GM12878 (cell line): ENCODE data around the gene KLF17. TPM values are rescaled to one million over a fixed set of nuclear protein-coding genes. Genes with fewer than 3 reads are reported as not detected.

ENCODE experiments used
- ATAC-seq: fragments of 200-7000 bp; cut with Tn5 transposase; 3 replicates; pipeline ENCODE4 v1.9.1; 2020; ENCODE audit warnings: mild to moderate bottlenecking, moderate library complexity
- Bru-seq: library from RNA; stranded (reverse); fragments of 400-500 nt; gene quantifications from one replicate; lab custom pipeline; 2021; lab: Mats Ljungman, UMichigan
- BruChase-seq, 2 experiments: library from RNA; stranded (reverse); fragments of 400-500 nt; gene quantifications; one replicate each; lab custom pipeline; 2021; lab: Mats Ljungman, UMichigan
- BruUV-seq: library from RNA; stranded (reverse); fragments of 400-500 nt; replicated peaks from 2 replicates; lab custom pipeline; 2021; lab: Mats Ljungman, UMichigan
- CTCF ChIA-PET: fragments of 300-600 bp; sonication (Branson Sonifier 250); formaldehyde crosslinking; extraction: SDS; loops from one replicate; lab custom pipeline; 2021; ENCODE audit warnings: inconsistent platforms; lab: Yijun Ruan, JAX
- POLR2A ChIA-PET: fragments of 350-600 bp; formaldehyde crosslinking; extraction: SDS; loops from one replicate; lab custom pipeline; 2021; ENCODE audit warnings: inconsistent platforms; lab: Charles Lee
- RAD21 ChIA-PET: fragments of 300-600 bp; sonication (Branson Sonifier 250); formaldehyde crosslinking; loops from one replicate; lab custom pipeline; 2023; ENCODE audit warnings: antibody characterized with exemption; ENCODE audit not compliant: unreplicated experiment; lab: Charles Lee
- SMC1A ChIA-PET: fragments of 300-600 bp; sonication (Branson Sonifier 250); formaldehyde crosslinking; loops from one replicate; lab custom pipeline; 2023; ENCODE audit not compliant: unreplicated experiment, uncharacterized antibody; lab: Charles Lee
- DNase-seq: peaks from one replicate; pipeline ENCODE4 v3.0.0-alpha.2; 2011; ENCODE audit warnings: low read depth, low spot score
- FAIRE-seq: peaks from 3 replicates; lab custom pipeline; 2011; peaks lifted over from hg19 to GRCh38; lab: Jason Lieb, UNC
- H2AFZ ChIP-seq: 2 replicates; pipeline ENCODE4 v1.6.0; 2011; ENCODE audit warnings: low read depth, low read length, control low read depth; ENCODE audit not compliant: control insufficient read depth
- H3K27ac ChIP-seq: 2 replicates; pipeline ENCODE4 v1.5.1; 2011; ENCODE audit warnings: control low read depth; ENCODE audit not compliant: control insufficient read depth, insufficient read depth
- H3K27me3 ChIP-seq, 2 experiments: replicated peaks in 1 of 2; 2 replicates each; pipeline versions ENCODE4 v1.6.0 to v1.6.1; 2011; ENCODE audit warnings: low read length in 1 of 2; ENCODE audit not compliant: control insufficient read depth in 2 of 2, insufficient read depth in 2 of 2
- H3K36me3 ChIP-seq, 2 experiments: 2 replicates each; pipeline ENCODE4 v1.5.1; 2011; ENCODE audit warnings: low read length in 1 of 2; ENCODE audit not compliant: control insufficient read depth in 2 of 2, insufficient read depth in 2 of 2
- H3K4me1 ChIP-seq: 2 replicates; pipeline ENCODE4 v1.6.1; 2011; ENCODE audit warnings: mild to moderate bottlenecking, low read length, moderate library complexity, mixed read lengths; ENCODE audit not compliant: control insufficient read depth, insufficient read depth
- H3K4me2 ChIP-seq: 2 replicates; pipeline ENCODE4 v1.6.0; 2011; ENCODE audit warnings: control low read depth; ENCODE audit not compliant: control insufficient read depth, insufficient read depth
- H3K4me3 ChIP-seq: fragments of 200-600 bp; sonication (generic); 2 replicates; pipeline ENCODE4 v1.5.1; 2016
- H3K79me2 ChIP-seq: 2 replicates; pipeline ENCODE4 v1.6.0; 2011; ENCODE audit warnings: low read length; ENCODE audit not compliant: control insufficient read depth, insufficient read depth
- H3K9ac ChIP-seq: 2 replicates; pipeline ENCODE4 v1.8.0; 2011; ENCODE audit warnings: low read length, control low read depth, mixed read lengths; ENCODE audit not compliant: control insufficient read depth, insufficient read depth
- H3K9me3 ChIP-seq: replicated peaks from 3 replicates; pipeline ENCODE4 v1.5.1; 2011; ENCODE audit warnings: mild to moderate bottlenecking, low read length; ENCODE audit not compliant: control insufficient read depth, insufficient read depth
- H4K20me1 ChIP-seq: 2 replicates; pipeline ENCODE4 v1.6.0; 2011; ENCODE audit not compliant: control insufficient read depth, insufficient read depth
- BACH1 ChIP-seq: fragments of 450-650 bp; IDR thresholded peaks from 2 replicates; pipeline ENCODE4 v1.6.1; 2017; ENCODE audit warnings: mild to moderate bottlenecking, borderline replicate concordance
- CHD2 ChIP-seq: IDR thresholded peaks from 2 replicates; pipeline ENCODE4 v1.6.1; 2011; ENCODE audit warnings: low read depth, low read length, improper control_type of control experiment, borderline replicate concordance
- EP300 ChIP-seq, 2 experiments: fragments of 150-350 bp in 1 of 2; IDR thresholded peaks; 2 replicates each; pipeline ENCODE4 v1.6.1; 2011 to 2012; ENCODE audit warnings: low read depth in 2 of 2, low read length in 2 of 2, borderline replicate concordance in 1 of 2, improper control_type of control experiment in 1 of 2, inconsistent platforms in 1 of 2; ENCODE audit not compliant: control insufficient read depth in 1 of 2
- TCF3 ChIP-seq: IDR thresholded peaks from 2 replicates; pipeline ENCODE4 v1.6.1; 2012; ENCODE audit warnings: low read depth, mild to moderate bottlenecking, low read length, borderline replicate concordance; ENCODE audit not compliant: insufficient read depth
- USF2 ChIP-seq: IDR thresholded peaks from 2 replicates; pipeline ENCODE4 v1.6.1; 2011; ENCODE audit warnings: low read depth, low read length, improper control_type of control experiment, borderline replicate concordance
- YY1 ChIP-seq: IDR thresholded peaks from 2 replicates; pipeline ENCODE4 v1.6.1; 2011; ENCODE audit warnings: low read depth, mild to moderate bottlenecking, low read length
- WGBS: methylation state at CpG from one replicate; pipeline ENCODE4 v1.1.6; 2016; ENCODE audit warnings: low lambda C conversion rate; ENCODE audit not compliant: insufficient replicate concordance, insufficient coverage; ENCODE audit errors: missing lambda C conversion rate; 5-methylcytosine and 5-hydroxymethylcytosine counted together
- in situ Hi-C: fragments of 300-500 bp; cut with MboI; formaldehyde crosslinking; loops from 9 replicates; pipeline ENCODE4 v1.14.3; 2018; ENCODE audit warnings: mixed read lengths
- intact Hi-C: fragments of 100-400 bp; cut with micrococcal nuclease; formaldehyde crosslinking; loops from one replicate; pipeline ENCODE4 v1.14.2; 2022; ENCODE audit not compliant: unreplicated experiment
- long read RNA-seq, 2 experiments: library from polyadenylated mRNA; unstranded; transcript quantifications; one replicate each; pipeline ENCODE4 v2.0.0, GENCODE V29; 2019 to 2020
- polyA minus RNA-seq, 3 experiments: library from RNA; depleted of rRNA, polyadenylated mRNA; stranded (reverse); fragments of >200 nt; gene quantifications; 2 replicates each; pipeline ENCODE4 v1.2.3, GENCODE V29; 2011
- polyA plus RNA-seq, 11 experiments: library from polyadenylated mRNA; depleted of rRNA in 4 of 11; unstranded in 6 of 11; stranded (reverse) in 5 of 11; fragments of >200 nt; fragmentation: Nextera tagmentation in 4 of 11; fragmentation: Illumina TruSeq in 1 of 11; extraction: Ambion mirVana in 4 of 11; extraction: Trizol in 1 of 11; gene quantifications; 1 replicate in 1 of 11; 2 replicates in 10 of 11; pipeline versions ENCODE4 v1.2.1 to v1.2.3, GENCODE V29; 2011 to 2016; ENCODE audit warnings: inconsistent platforms in 2 of 11, missing spikeins in 2 of 11, low read depth in 1 of 11
- total RNA-seq, 4 experiments: library from RNA; depleted of rRNA in 3 of 4; stranded (reverse); fragments of >200 nt in 3 of 4; fragmentation: Illumina TruSeq in 1 of 4; extraction: Trizol in 1 of 4; gene quantifications; 2 replicates each; pipeline versions ENCODE4 v1.2.1 to v1.2.3, GENCODE V29; 2013 to 2021

Gene KLF17
- total RNA-seq (2013; cell fraction: nucleolus; rRNA removed): not detected in 2 replicates
- not detected in 2 replicates for total RNA-seq (2014; rRNA removed)
- total RNA-seq (2014; rRNA removed; fragmentation: Illumina TruSeq; extraction: Trizol): not detected in 2 replicates
- not detected in 2 replicates for total RNA-seq (2021)
- not detected for polyA plus RNA-seq (2011; ENCODE audit: low read depth)
- not detected in 2 replicates for polyA plus RNA-seq (2011; rRNA removed)
- polyA plus RNA-seq (2011; cell fraction: cytosol; rRNA removed): not detected in 2 replicates
- polyA plus RNA-seq (2011; cell fraction: nucleus; rRNA removed): not detected in 2 replicates
- not detected in 2 replicates for polyA plus RNA-seq (2012)
- not detected in 2 replicates for polyA plus RNA-seq (2014; fragmentation: Illumina TruSeq; extraction: Trizol)
- not detected for polyA plus RNA-seq (2014; fragmentation: Nextera tagmentation; extraction: Ambion mirVana)
- not detected in 2 replicates for polyA plus RNA-seq (2014; rRNA removed)
- not detected for polyA plus RNA-seq (2016; fragmentation: Nextera tagmentation; extraction: Ambion mirVana)
- polyA minus RNA-seq (2011; rRNA and poly(A)+ RNA removed): not detected in 2 replicates
- polyA minus RNA-seq (2011; cell fraction: cytosol; rRNA and poly(A)+ RNA removed): not detected in 2 replicates
- not detected in 2 replicates for polyA minus RNA-seq (2011; cell fraction: nucleus; rRNA and poly(A)+ RNA removed)
- not detected for Bru-seq, nascent RNA
- BruChase-seq, experiment 1, labeled RNA remaining after a 6-hour chase: not detected
- not detected for BruChase-seq, experiment 2, labeled RNA remaining after a 2-hour chase
- long read RNA-seq, experiment 1: 0 reads
- long read RNA-seq, experiment 2: 0 reads

- BruUV-seq: no TSS peak
- in situ Hi-C loops: no loop called here
Observed at GRCh38 chr1:44118682-44119081, at the start of gene KLF17. KLF17 (plus strand) TSS chr1:44118821; CDS start chr1:44118908, 87 bp downstream.

GRCh38 chr1:44071461-44071860, 47.2 kb upstream of the KLF17 start:
- no peaks in the 10 kb centered on the region for H3K9me3 ChIP-seq
- H3K79me2 ChIP-seq: no peaks in the 10 kb centered on the region
- WGBS: 0% methylated on average over 3 of the region's 3 CpGs
- H4K20me1 ChIP-seq: no peaks in the 10 kb centered on the region
- H3K27ac ChIP-seq: no peak overlapping the region
- H3K36me3 ChIP-seq: no peaks in the 10 kb centered on the region
- BruUV-seq: no TSS peak
- ATAC-seq: no peak
- FAIRE-seq: no peak
- ChIA-PET POLR2A (no interaction called here), CTCF (interaction anchor here (0.6 to 2.4 kb wide), 5 partner anchors 13 to 481 kb away, joined by 3 to 8 read pairs (median 5); no protein-coding TSS in a partner anchor), SMC1A (interaction anchor here (0.9 to 1.9 kb wide), 2 partner anchors 13 to 23 kb away, joined by 3 to 5 read pairs; no protein-coding TSS in a partner anchor), RAD21 (no interaction called here)
- no peaks in the 10 kb centered on the region for H3K27me3 ChIP-seq
- DNase-seq: no peak
- in situ Hi-C loops: no loop called here
- intact Hi-C loops: no loop called here
- H2AFZ ChIP-seq: no peak overlapping the region
- H3K4me2 ChIP-seq: no peak overlapping the region
- H3K4me3 ChIP-seq: no peak overlapping the region
- TF ChIP-seq USF2: no peak
- TF ChIP-seq TCF3: no peak
- TF ChIP-seq BACH1: no peak
- no peak for TF ChIP-seq YY1
- TF ChIP-seq EP300 (IDR thresholded peaks at IDR 0.05; ENCODE audit: borderline replicate concordance in 1 of 2, control insufficient read depth in 1 of 2, low read depth in 2 of 2, low read length in 2 of 2): no peak
- H3K9ac ChIP-seq: no peak overlapping the region
- peaks cover 16% of the 10 kb centered on the region for H3K4me1 ChIP-seq

More at GRCh38 chr1:44118682-44119081, at the start of gene KLF17:
- H3K4me1 ChIP-seq: no peaks in the 10 kb centered on the region
- ChIA-PET SMC1A (no interaction called here), CTCF (no interaction called here)
- H3K9ac ChIP-seq: no peak within 1 kb of the TSS
- no peak for TF ChIP-seq CHD2
- TF ChIP-seq, all 136 proteins: peak for 0
- Histone ChIP-seq H2AFZ (no peak within 1 kb of the TSS), H3K79me2 (no peaks in the 10 kb centered on the region), H3K4me2 (no peak within 1 kb of the TSS), H3K27ac (no peak within 1 kb of the TSS), H3K9me3 (no peaks in the 10 kb centered on the region), H3K4me3 (no peak within 1 kb of the TSS), H3K36me3 (no peaks in the 10 kb centered on the region), H3K27me3 (no peaks in the 10 kb centered on the region; a peak in 1 of 4 replicates), H4K20me1 (no peaks in the 10 kb centered on the region)
- no peak for ATAC-seq
- RAD21 ChIA-PET: no interaction called here
- DNase-seq: no peak
- POLR2A ChIA-PET: no interaction called here
- 92% methylated on average over 13 of the region's 25 CpGs for WGBS
- intact Hi-C loops: no loop called here
- FAIRE-seq: no peak
